NCI-H2171 (cell line): ENCODE results near the gene PDE6C.

Source experiments
- DNase-seq: peaks from one replicate; lab custom pipeline; 2025; lab: John Stamatoyannopoulos, UW

PDE6C gene

DNA sequence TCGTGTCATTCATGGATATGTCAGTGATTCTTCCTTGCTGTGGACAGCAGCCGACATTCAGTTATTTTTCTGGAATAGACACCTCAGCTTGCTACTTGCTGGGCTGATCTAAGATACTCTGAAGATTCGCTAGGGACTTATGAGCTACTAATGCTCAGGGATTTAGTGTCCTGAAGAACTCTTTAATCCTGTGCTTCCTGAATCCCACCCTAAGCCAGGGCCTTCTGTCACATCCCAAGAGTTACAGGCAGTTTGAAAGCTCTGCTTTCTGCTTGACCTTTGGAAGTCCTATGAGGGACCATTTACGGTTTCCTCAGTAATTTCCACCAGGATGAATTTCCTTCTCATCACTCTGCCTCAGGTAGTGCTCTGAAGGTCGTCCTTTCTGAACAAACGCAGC lies at the start of gene PDE6C:
Gene PDE6C (plus strand): TSS at position 227 of the 400 bp plus-strand sequence. CDS start 189 bp downstream, outside the sequence.
- no peak for DNase-seq

- no peak for DNase-seq
Measured at GRCh38 chr10:93565446-93565845, 46.9 kb upstream of the PDE6C start.

GRCh38 chr10:93566435-93567276 lies 45.7 kb upstream of the PDE6C start, which contains the start of gene FFAR4:
Gene FFAR4, plus strand, starts transcription at chr10:93566665. Its CDS starts 56 bp downstream, at chr10:93566721.
- DNase-seq: no peak

DNA sequence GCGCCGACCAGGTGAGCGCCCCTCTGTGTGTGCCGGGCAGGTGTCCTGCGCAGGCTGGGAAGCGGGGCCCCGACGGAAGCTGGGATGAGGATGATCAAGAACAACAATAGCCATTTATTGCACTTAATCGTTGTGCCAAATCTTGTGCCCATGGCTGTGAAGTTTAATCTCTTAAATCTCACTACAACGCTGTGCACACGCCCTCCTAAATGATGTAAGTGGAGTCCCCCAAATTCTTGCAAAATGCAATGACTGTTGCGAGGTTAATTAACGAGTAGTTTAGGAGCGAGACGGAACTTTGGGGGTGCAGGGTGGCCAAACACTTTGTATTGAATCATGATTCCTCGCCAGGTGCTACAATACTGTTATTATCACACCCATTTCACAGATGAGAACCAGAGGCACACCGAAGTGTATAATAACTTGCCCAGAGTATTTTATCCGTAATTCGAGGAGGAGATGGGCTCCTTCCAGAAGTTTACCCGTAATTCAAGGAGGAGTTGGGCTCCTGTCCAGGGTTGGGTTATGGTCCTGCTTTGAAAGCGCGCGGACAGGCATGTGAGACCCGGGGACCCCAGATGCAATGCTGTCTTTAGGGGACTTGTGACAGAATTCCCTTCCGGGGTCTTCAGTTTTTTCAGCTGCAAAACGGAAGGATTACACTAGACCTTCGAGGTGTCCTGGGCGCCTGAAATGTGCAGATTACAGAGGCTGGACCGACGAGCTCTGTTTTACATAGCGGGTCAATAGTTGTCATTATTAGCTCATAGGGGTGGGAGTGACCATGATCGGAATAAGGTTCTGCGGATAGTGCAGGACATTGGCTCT lies 44.8 kb upstream of the PDE6C start:
- no peak for DNase-seq

DNA sequence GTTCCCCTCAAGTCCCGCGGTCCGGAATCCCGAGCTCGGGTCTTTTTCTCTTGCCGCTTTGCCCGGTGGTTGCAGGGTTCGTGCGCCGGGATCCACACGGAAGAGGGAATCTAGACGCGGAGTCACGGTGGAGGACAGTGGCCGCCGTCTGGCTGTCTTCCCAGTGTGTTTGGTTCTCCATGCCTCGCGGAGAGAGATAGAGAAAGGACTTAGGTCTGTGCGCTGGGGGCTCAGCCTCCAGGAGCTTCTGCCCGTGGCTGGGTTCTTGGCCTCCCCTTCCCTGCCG lies 44.3 kb upstream of the PDE6C start:
- DNase-seq: no peak

GRCh38 chr10:93570383-93570782 lies 42.0 kb upstream of the PDE6C start:
- DNase-seq: no peak

GRCh38 chr10:93572606-93573005 lies 39.7 kb upstream of the PDE6C start:
- DNase-seq: no peak

GRCh38 chr10:93573051-93573909 lies 39.1 kb upstream of the PDE6C start:
- no peak for DNase-seq

- DNase-seq: no peak
Measured at GRCh38 chr10:93573924-93574323, 38.4 kb upstream of the PDE6C start.

DNA sequence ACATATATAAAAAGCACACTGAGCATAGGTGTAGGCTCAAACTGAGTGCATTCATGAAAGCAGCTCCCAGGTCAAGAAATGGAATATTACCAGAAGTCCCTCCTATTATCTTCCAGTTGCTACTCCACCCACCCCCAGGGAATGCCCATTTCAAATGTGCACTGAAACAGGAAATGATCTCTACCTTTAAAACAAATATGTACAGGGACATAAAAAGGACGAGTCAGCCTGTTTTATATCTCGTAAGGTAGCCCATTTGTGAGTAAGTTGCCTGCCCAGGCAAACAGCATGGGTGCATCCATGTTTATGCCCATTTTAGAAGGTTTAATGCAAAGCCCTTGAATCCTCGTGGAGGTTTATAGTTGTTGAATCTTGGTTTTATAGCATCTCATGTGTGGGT lies 35.4 kb upstream of the PDE6C start:
- DNase-seq: no peak

- no peak for DNase-seq
Measured at GRCh38 chr10:93577565-93577964, 34.8 kb upstream of the PDE6C start.

DNA sequence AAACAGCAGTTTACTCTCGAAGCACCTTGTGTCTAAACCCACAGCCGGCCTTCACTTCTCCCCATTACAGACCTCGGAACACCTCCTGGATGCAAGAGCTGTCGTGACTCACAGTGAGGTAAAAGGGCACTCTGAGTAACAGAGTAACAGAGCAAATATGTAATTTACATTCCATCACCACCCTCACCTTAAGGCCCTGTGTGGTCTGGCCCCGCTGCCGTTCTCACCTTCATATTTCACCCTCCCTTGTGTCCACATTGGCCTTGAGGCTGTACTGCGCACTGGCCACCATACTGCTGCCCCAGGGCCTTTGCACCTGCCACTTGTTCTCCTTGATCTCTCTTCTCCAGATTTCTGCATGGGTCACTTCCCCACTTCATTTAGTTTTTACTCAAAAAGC lies 33.2 kb upstream of the PDE6C start:
- no peak for DNase-seq

GRCh38 chr10:93579985-93580711 lies 32.2 kb upstream of the PDE6C start:
- DNase-seq: no peak

DNA sequence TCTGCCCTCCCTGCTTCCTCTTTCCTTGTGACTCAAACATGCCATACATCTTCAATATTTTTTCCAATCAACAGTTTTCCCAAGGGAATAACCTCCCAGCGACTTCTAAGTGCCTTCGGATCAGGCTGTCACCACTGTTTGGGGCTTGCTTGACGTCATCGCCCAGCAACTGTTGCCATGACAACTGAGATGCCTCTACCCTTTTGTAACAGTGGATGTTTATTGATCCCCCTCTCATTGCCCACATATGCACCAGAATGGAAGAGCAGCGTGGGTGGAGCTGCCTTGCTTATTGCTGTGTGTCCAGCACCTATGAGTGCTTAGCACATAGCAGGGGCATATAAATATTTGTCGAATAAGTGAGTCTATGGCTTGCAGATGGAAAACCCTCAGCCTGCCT lies 31.5 kb upstream of the PDE6C start:
- no peak for DNase-seq

GRCh38 chr10:93584445-93584844 lies 27.9 kb upstream of the PDE6C start:
- no peak for DNase-seq

- DNase-seq: no peak
Measured at GRCh38 chr10:93589648-93590562, 22.4 kb upstream of the PDE6C start.

DNA sequence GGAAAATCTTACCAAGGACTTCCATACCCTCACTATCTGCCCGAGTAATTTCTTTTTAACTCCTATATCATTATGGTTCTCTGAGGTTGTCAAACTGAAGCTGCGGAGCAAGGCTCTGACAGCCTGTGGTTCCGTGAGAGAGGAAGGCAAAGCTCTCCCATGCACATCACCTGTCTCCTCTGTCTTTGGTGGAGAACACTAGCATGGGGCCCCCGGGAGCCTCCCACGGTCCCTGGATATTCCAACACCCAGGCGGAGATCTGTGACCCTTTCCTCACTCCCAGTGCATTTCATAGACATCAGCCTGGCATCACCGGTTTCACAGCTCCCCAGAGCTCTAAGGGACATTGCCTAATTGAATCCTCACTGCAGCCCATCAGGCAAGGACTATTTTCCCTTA lies 21.7 kb upstream of the PDE6C start:
- no peak for DNase-seq

- no peak for DNase-seq
Measured at GRCh38 chr10:93591065-93591808, 21.1 kb upstream of the PDE6C start.

DNA sequence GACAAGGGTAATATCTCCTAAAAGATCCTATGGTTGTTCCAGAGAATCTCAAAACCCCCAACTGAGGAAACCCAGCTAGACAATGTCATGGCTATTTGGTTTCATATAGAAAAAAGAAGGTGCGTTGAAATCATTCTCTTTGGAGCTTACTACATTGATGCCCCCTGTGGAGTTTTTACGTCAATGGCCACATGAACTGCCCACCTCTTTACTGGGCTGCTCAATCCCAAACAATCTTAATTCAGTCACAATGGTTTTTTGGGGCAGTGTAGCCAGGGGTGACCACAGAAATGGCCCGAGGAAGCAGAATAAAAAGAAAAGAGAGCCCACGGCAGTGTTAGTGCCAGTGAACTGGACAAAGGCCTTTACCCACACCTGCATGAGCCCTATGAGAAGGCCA lies 19.1 kb upstream of the PDE6C start:
- DNase-seq: no peak

- no peak for DNase-seq
Measured at GRCh38 chr10:93593749-93594148, 18.6 kb upstream of the PDE6C start.
